ENCODE measurements around the gene RIC3.

RIC3 gene

GRCh38 chr11:8105133-8105532 lies 63.7 kb downstream of the RIC3 start:
- no peak for DNase-seq (ENCODE audit: low read depth in 2 of 2)

- no peak for DNase-seq (ENCODE audit: low read depth in 2 of 2)
Observed at GRCh38 chr11:8103909-8104308, 64.9 kb downstream of the RIC3 start.

- DNase-seq (ENCODE audit: low read depth in 2 of 2) = no peak
Observed at GRCh38 chr11:8102965-8103364, 65.9 kb downstream of the RIC3 start.

GRCh38 chr11:8102296-8102915 lies 66.4 kb downstream of the RIC3 start:
- DNase-seq (ENCODE audit: low read depth in 2 of 2) = no peak

- no peak for DNase-seq (ENCODE audit: low read depth in 2 of 2)
Observed at GRCh38 chr11:8101421-8101820, 67.4 kb downstream of the RIC3 start.

- DNase-seq (ENCODE audit: low read depth in 2 of 2) = no peak
Observed at GRCh38 chr11:8100605-8101004, 68.2 kb downstream of the RIC3 start.

GRCh38 chr11:8100158-8100557 lies 68.7 kb downstream of the RIC3 start:
- no peak for DNase-seq (ENCODE audit: low read depth in 2 of 2)

GRCh38 chr11:8099291-8099899 lies 69.4 kb downstream of the RIC3 start:
- DNase-seq (ENCODE audit: low read depth in 2 of 2) = peak; percentile 32 to 60

GRCh38 chr11:8098879-8099278 lies 69.9 kb downstream of the RIC3 start:
- no peak for DNase-seq (ENCODE audit: low read depth in 2 of 2)

GRCh38 chr11:8098361-8098760 lies 70.5 kb downstream of the RIC3 start:
- DNase-seq (ENCODE audit: low read depth in 2 of 2) = no peak

GRCh38 chr11:8097926-8098325 lies 70.9 kb downstream of the RIC3 start:
- DNase-seq (ENCODE audit: low read depth in 2 of 2) = no peak

GRCh38 chr11:8097468-8097867 lies 71.4 kb downstream of the RIC3 start:
- DNase-seq (ENCODE audit: low read depth in 2 of 2) = no peak

GRCh38 chr11:8097062-8097461 lies 71.8 kb downstream of the RIC3 start:
- DNase-seq (ENCODE audit: low read depth in 2 of 2) = no peak

GRCh38 chr11:8096575-8096974 lies 72.2 kb downstream of the RIC3 start:
- no peak for DNase-seq (ENCODE audit: low read depth in 2 of 2)

- DNase-seq (ENCODE audit: low read depth in 2 of 2) = no peak
Observed at GRCh38 chr11:8095806-8096522, 72.9 kb downstream of the RIC3 start.

- no peak for DNase-seq (ENCODE audit: low read depth in 2 of 2)
Observed at GRCh38 chr11:8095371-8095770, 73.5 kb downstream of the RIC3 start.

- no peak for DNase-seq (ENCODE audit: low read depth in 2 of 2)
Observed at GRCh38 chr11:8094656-8095055, 74.2 kb downstream of the RIC3 start.

GRCh38 chr11:8093931-8094575 lies 74.8 kb downstream of the RIC3 start:
- no peak for DNase-seq (ENCODE audit: low read depth in 2 of 2)

GRCh38 chr11:8092587-8093424 lies 76.0 kb downstream of the RIC3 start:
- no peak for DNase-seq (ENCODE audit: low read depth in 2 of 2)

- no peak for DNase-seq (ENCODE audit: low read depth in 2 of 2)
Observed at GRCh38 chr11:8091721-8092120, 77.1 kb downstream of the RIC3 start.

GRCh38 chr11:8090756-8091155 lies 78.1 kb downstream of the RIC3 start:
- DNase-seq (ENCODE audit: low read depth in 2 of 2) = no peak

All from stimulated activated CD8-positive, alpha-beta memory T cell treated with anti-CD3 and anti-CD28 coated beads, Interleukin-7, amount 100 ng/mL, for 1 hour (primary cell).